Caco-2 (cell line): ENCODE results near the gene TMEM161A. TPM values are rescaled to one million over a fixed set of nuclear protein-coding genes. Genes with fewer than 3 reads are reported as not detected.
"Not testable (repeated sequence)": the region's sequence is repeated elsewhere in the genome, so short reads cannot be mapped to it uniquely, and the experiment has no call there.

Experiments
- BruUV-seq: library from RNA; stranded (reverse); fragments of 400-500 nt; replicated peaks from 2 replicates; lab custom pipeline; 2021; lab: Mats Ljungman, UMichigan
- CTCF ChIA-PET: fragments of 300-600 bp; sonication (Branson Sonifier 250); formaldehyde crosslinking; loops from one replicate; lab custom pipeline; 2022; ENCODE audit warnings: antibody characterized with exemption; lab: Charles Lee
- POLR2A ChIA-PET: fragments of 300-600 bp; sonication (Branson Sonifier 250); formaldehyde crosslinking; loops from one replicate; lab custom pipeline; 2022; ENCODE audit warnings: antibody characterized with exemption; lab: Charles Lee
- DNase-seq, 2 experiments: peaks; one replicate each; pipeline versions ENCODE4 v3.0.0 to v3.0.0-alpha.2; 2020 to 2022
- H3K27me3 ChIP-seq: replicated peaks from 2 replicates; pipeline ENCODE4 v1.6.0; 2011; ENCODE audit warnings: low read length; ENCODE audit not compliant: control insufficient read depth, insufficient read depth
- H3K36me3 ChIP-seq: 2 replicates; pipeline ENCODE4 v1.5.1; 2011; ENCODE audit warnings: low read length; ENCODE audit not compliant: control insufficient read depth, insufficient read depth
- H3K4me1 ChIP-seq: fragments of 250-450 bp; sonication (Bioruptor Pico); 2 replicates; pipeline ENCODE4 v1.5.1; 2020; ENCODE audit warnings: mild to moderate bottlenecking
- H3K4me3 ChIP-seq: 2 replicates; pipeline ENCODE4 v1.5.1; 2011; ENCODE audit warnings: low read depth, mild to moderate bottlenecking, control low read depth, low read length
- H3K9me3 ChIP-seq: fragments of 250-450 bp; sonication (Bioruptor Pico); 2 replicates; pipeline ENCODE4 v1.5.1; 2020; ENCODE audit warnings: mild to moderate bottlenecking, moderate library complexity
- H3K27ac Mint-ChIP-seq: one replicate; pipeline ENCODE4 v1.8.0; 2022; ENCODE audit warnings: mixed read lengths; ENCODE audit not compliant: unreplicated experiment
- H3K27me3 Mint-ChIP-seq: one replicate; pipeline ENCODE4 v1.8.0; 2022; ENCODE audit warnings: mixed read lengths; ENCODE audit not compliant: insufficient read depth, unreplicated experiment
- H3K36me3 Mint-ChIP-seq: one replicate; pipeline ENCODE4 v1.8.0; 2022; ENCODE audit warnings: mild to moderate bottlenecking, mixed read lengths; ENCODE audit not compliant: insufficient read depth, unreplicated experiment
- H3K4me1 Mint-ChIP-seq: one replicate; pipeline ENCODE4 v1.8.0; 2022; ENCODE audit warnings: low read depth, mixed read lengths; ENCODE audit not compliant: unreplicated experiment
- H3K4me3 Mint-ChIP-seq: one replicate; pipeline ENCODE4 v1.8.0; 2022; ENCODE audit warnings: mild to moderate bottlenecking, moderate library complexity, mixed read lengths; ENCODE audit not compliant: unreplicated experiment
- H3K9me3 Mint-ChIP-seq: one replicate; pipeline ENCODE4 v1.8.0; 2022; ENCODE audit warnings: mixed read lengths; ENCODE audit not compliant: unreplicated experiment
- CTCF ChIP-seq, 2 experiments: fragments of 200-600 bp in 1 of 2; IDR thresholded peaks; 1 replicate in 1 of 2; 2 replicates in 1 of 2; pipeline versions ENCODE4 v1.5.1 to v1.8.0; 2011 to 2022; ENCODE audit warnings: antibody characterized with exemption in 1 of 2, control low read depth in 1 of 2, inconsistent platforms in 1 of 2, low read depth in 1 of 2, low read length in 1 of 2, mild to moderate bottlenecking in 1 of 2, moderate library complexity in 1 of 2; ENCODE audit not compliant: insufficient read depth in 1 of 2, severe bottlenecking in 1 of 2, unreplicated experiment in 1 of 2
- intact Hi-C: fragments of 100-400 bp; cut with micrococcal nuclease; formaldehyde crosslinking; loops from one replicate; pipeline ENCODE4 v1.10.0; 2022; ENCODE audit not compliant: unreplicated experiment
- total RNA-seq: library from RNA; stranded (reverse); gene quantifications from 2 replicates; pipeline ENCODE4 v1.2.3, GENCODE V29; 2022

Gene TMEM161A
- total RNA-seq, 1 experiment from 2014 or later, result 36.9 TPM

GRCh38 chr19:19152668-19153384 lies 14.5 kb upstream of the TMEM161A start:
- H3K36me3 Mint-ChIP-seq, result no peaks in the 10 kb centered on the region
- POLR2A ChIA-PET, result no interaction called here
- H3K36me3 ChIP-seq, result no peaks in the 10 kb centered on the region
- CTCF ChIA-PET, result interaction anchor here (0.6 kb wide), 1 partner anchor 12 kb away, joined by 4 read pairs; no protein-coding TSS in a partner anchor
- DNase-seq, result no peak
- TF ChIP-seq CTCF (IDR thresholded peaks at IDR 0.05; ENCODE audit: insufficient read depth in 1 of 2, low read depth in 1 of 2, low read length in 1 of 2, severe bottlenecking in 1 of 2, unreplicated experiment in 1 of 2), result no peak
- intact Hi-C loops, result no loop called here
- no peaks in the 10 kb centered on the region for H3K4me1 Mint-ChIP-seq
- H3K4me1 ChIP-seq, result no peaks in the 10 kb centered on the region
- no peak overlapping the region for H3K4me3 Mint-ChIP-seq
- no peak overlapping the region for H3K4me3 ChIP-seq
- no peaks in the 10 kb centered on the region for H3K9me3 Mint-ChIP-seq
- H3K27me3 ChIP-seq, result no peaks in the 10 kb centered on the region
- no peak overlapping the region for H3K27ac Mint-ChIP-seq
- no TSS peak for BruUV-seq
- H3K9me3 ChIP-seq, result no peaks in the 10 kb centered on the region
- H3K27me3 Mint-ChIP-seq, result no peaks in the 10 kb centered on the region

GRCh38 chr19:19151418-19151817 lies 13.1 kb upstream of the TMEM161A start:
- Histone ChIP-seq H3K9me3 (no peaks in the 10 kb centered on the region), H3K4me1 (no peaks in the 10 kb centered on the region), H3K4me3 (no peak overlapping the region), H3K27me3 (no peaks in the 10 kb centered on the region), H3K36me3 (no peaks in the 10 kb centered on the region)
- Mint-ChIP-seq H3K9me3 (no peaks in the 10 kb centered on the region), H3K36me3 (no peaks in the 10 kb centered on the region), H3K4me1 (no peaks in the 10 kb centered on the region), H3K27ac (no peak overlapping the region), H3K4me3 (no peak overlapping the region), H3K27me3 (no peaks in the 10 kb centered on the region)
- ChIA-PET POLR2A (no interaction called here), CTCF (no interaction called here)
- intact Hi-C loops, result no loop called here
- no TSS peak for BruUV-seq
- TF ChIP-seq CTCF (IDR thresholded peaks at IDR 0.05; ENCODE audit: insufficient read depth in 1 of 2, low read depth in 1 of 2, low read length in 1 of 2, severe bottlenecking in 1 of 2, unreplicated experiment in 1 of 2), result no peak
- DNase-seq, result no peak

GRCh38 chr19:19149435-19149834 lies 11.2 kb upstream of the TMEM161A start:
- Histone ChIP-seq H3K4me3 (no peak overlapping the region), H3K4me1 (no peaks in the 10 kb centered on the region), H3K36me3 (no peaks in the 10 kb centered on the region), H3K27me3 (no peaks in the 10 kb centered on the region), H3K9me3 (no peaks in the 10 kb centered on the region)
- POLR2A ChIA-PET, result no interaction called here
- CTCF ChIA-PET, result no interaction called here
- Mint-ChIP-seq H3K4me3 (no peak overlapping the region), H3K36me3 (no peaks in the 10 kb centered on the region), H3K4me1 (no peaks in the 10 kb centered on the region), H3K9me3 (no peaks in the 10 kb centered on the region), H3K27me3 (no peaks in the 10 kb centered on the region), H3K27ac (no peak overlapping the region)
- BruUV-seq, result no TSS peak
- DNase-seq, result no peak
- intact Hi-C loops, result no loop called here
- no peak for TF ChIP-seq CTCF (IDR thresholded peaks at IDR 0.05; ENCODE audit: insufficient read depth in 1 of 2, low read depth in 1 of 2, low read length in 1 of 2, severe bottlenecking in 1 of 2, unreplicated experiment in 1 of 2)

GRCh38 chr19:19148504-19148903 lies 10.2 kb upstream of the TMEM161A start:
- H3K27me3 Mint-ChIP-seq, H3K4me3 Mint-ChIP-seq, H3K36me3 ChIP-seq, H3K9me3 Mint-ChIP-seq, H3K9me3 ChIP-seq, intact Hi-C loops, BruUV-seq, POLR2A ChIA-PET, H3K27me3 ChIP-seq, H3K27ac Mint-ChIP-seq, H3K4me1 Mint-ChIP-seq, H3K4me1 ChIP-seq, DNase-seq, H3K36me3 Mint-ChIP-seq, H3K4me3 ChIP-seq: not testable (repeated sequence)
- CTCF ChIA-PET, result interaction anchor here (0.9 kb wide), 1 partner anchor 194 kb away, joined by 3 read pairs; no protein-coding TSS in a partner anchor
